ENCODE data around the gene APH1A. TPM values are rescaled to one million over a fixed set of nuclear protein-coding genes. Genes with fewer than 3 reads are reported as not detected.

Gene APH1A
- total RNA-seq, 2 experiments from 2014 or later, result 83.7 to 87.4 TPM

Other genes with a start within 250 kb of the APH1A start
- gene VPS45, start 201.2 kb downstream of the APH1A start, total RNA-seq, result 10 to 100 TPM; 19.4 to 22.8 TPM
- gene PLEKHO1, start 119.1 kb downstream of the APH1A start, total RNA-seq, result 10 to 100 TPM; 18.2 to 19.0 TPM
- 100 to 1,000 TPM; 174 to 185 TPM for gene ANP32E, start 32.9 kb downstream of the APH1A start, total RNA-seq
- gene CA14, start 11.2 kb downstream of the APH1A start, total RNA-seq, result not detected
- gene C1orf54, start 3.8 kb upstream of the APH1A start, total RNA-seq, result 1 to 10 TPM in 1 of 2 experiments, under 1 TPM in 1; 0.90 to 1.3 TPM
- 1 to 10 TPM; 3.6 to 5.1 TPM for gene CIART, start 13.5 kb upstream of the APH1A start, total RNA-seq
- gene MRPS21, start 24.8 kb upstream of the APH1A start, total RNA-seq, result 10 to 100 TPM; 73.4 to 81.9 TPM
- gene PRPF3, start 52.5 kb upstream of the APH1A start, total RNA-seq, result 10 to 100 TPM; 55.4 to 55.7 TPM
- gene RPRD2, start 95.1 kb upstream of the APH1A start, total RNA-seq, result 10 to 100 TPM; 17.6 to 19.4 TPM
- gene TARS2, start 218.4 kb upstream of the APH1A start, total RNA-seq, result 10 to 100 TPM; 43.3 to 44.5 TPM
- gene ECM1, start 239.1 kb upstream of the APH1A start, total RNA-seq, result under 1 TPM; 0.74 to 0.81 TPM
- not detected for gene FALEC, start 246.7 kb upstream of the APH1A start, total RNA-seq

Measured in activated CD8-positive, alpha-beta T cell treated with anti-CD3 and anti-CD28 coated beads for 36 hours (primary cell).